ENCODE data around the gene AZU1.
"Not testable (repeated sequence)": the region's sequence is repeated elsewhere in the genome, so short reads cannot be mapped to it uniquely, and the experiment has no call there.

AZU1 gene

GRCh38 chr19:810883-811489, 16.7 kb upstream of the AZU1 start:
- no peak for DNase-seq

GRCh38 chr19:811506-812048, 16.1 kb upstream of the AZU1 start:
- no peak for DNase-seq

- no peak for DNase-seq
Observed at GRCh38 chr19:812049-812746, 15.4 kb upstream of the AZU1 start.

GRCh38 chr19:812747-813218, 14.9 kb upstream of the AZU1 start:
- no peak for DNase-seq

GRCh38 chr19:813219-814151, 14.2 kb upstream of the AZU1 start:
- no peak for DNase-seq

GRCh38 chr19:814152-815078, 13.2 kb upstream of the AZU1 start:
- DNase-seq, result no peak

GRCh38 chr19:815079-815774, 12.4 kb upstream of the AZU1 start:
- DNase-seq, result no peak

- DNase-seq, result no peak
Observed at GRCh38 chr19:815775-816499, 11.7 kb upstream of the AZU1 start.

- DNase-seq, result no peak
Observed at GRCh38 chr19:816500-816857, 11.2 kb upstream of the AZU1 start.

GRCh38 chr19:820212-820611, 7.4 kb upstream of the AZU1 start:
- DNase-seq, result not testable (repeated sequence)

GRCh38 chr19:821231-821824, 6.3 kb upstream of the AZU1 start:
- no peak for DNase-seq

- DNase-seq, result no peak
Observed at GRCh38 chr19:821825-822503, 5.7 kb upstream of the AZU1 start, which contains the start of gene PLPPR3. PLPPR3 (minus strand) TSS chr19:821955; CDS start chr19:821559, 396 bp downstream.

GRCh38 chr19:823565-824121, 4.0 kb upstream of the AZU1 start:
- DNase-seq, result no peak

- no peak for DNase-seq
Observed at GRCh38 chr19:824885-825284, 2.8 kb upstream of the AZU1 start.

GRCh38 chr19:825897-826644, 1.6 kb upstream of the AZU1 start:
- no peak for DNase-seq

GRCh38 chr19:827314-827709, 325 bp upstream of the AZU1 start:
- no peak for DNase-seq

GRCh38 chr19:829129-829758, 1.6 kb downstream of the AZU1 start:
- DNase-seq, result no peak
